GM23338 (cell line): Measurements from ENCODE around the gene APH1B. TPM values are rescaled to one million over a fixed set of nuclear protein-coding genes. Genes with fewer than 3 reads are reported as not detected.

ENCODE experiments used
- ATAC-seq: fragments of 200-7000 bp; cut with Tn5 transposase; 3 replicates; pipeline ENCODE4 v1.9.1; 2020
- DNase-seq: peaks from one replicate; pipeline ENCODE4 v3.0.0-alpha.2; 2015; ENCODE audit warnings: low spot score
- H2AFZ ChIP-seq: fragments of 200-600 bp; sonication (generic); 2 replicates; pipeline ENCODE4 v1.8.0; 2016; ENCODE audit warnings: antibody characterized with exemption, mild to moderate bottlenecking, moderate library complexity
- H3F3A ChIP-seq: fragments of 200-600 bp; sonication (generic); replicated peaks from 2 replicates; pipeline ENCODE4 v1.8.0; 2017; ENCODE audit warnings: antibody characterized with exemption, mixed run types, low read depth
- H3K27ac ChIP-seq: fragments of 200-600 bp; sonication (generic); 2 replicates; pipeline ENCODE4 v1.6.1; 2016; ENCODE audit warnings: low read depth
- H3K27me3 ChIP-seq: fragments of 200-600 bp; sonication (generic); 2 replicates; pipeline ENCODE4 v1.8.0; 2016; ENCODE audit warnings: mild to moderate bottlenecking, mixed run types, moderate library complexity; ENCODE audit not compliant: insufficient read depth
- H3K36me3 ChIP-seq: fragments of 200-600 bp; sonication (generic); 2 replicates; pipeline ENCODE4 v1.8.0; 2016; ENCODE audit warnings: mild to moderate bottlenecking; ENCODE audit not compliant: insufficient read depth
- H3K4me1 ChIP-seq: fragments of 200-600 bp; sonication (generic); 2 replicates; pipeline ENCODE4 v1.8.0; 2016; ENCODE audit warnings: mild to moderate bottlenecking, moderate library complexity; ENCODE audit not compliant: insufficient read depth
- H3K4me2 ChIP-seq: fragments of 200-600 bp; sonication (generic); 2 replicates; pipeline ENCODE4 v1.7.1; 2017; ENCODE audit warnings: mixed run types
- H3K4me3 ChIP-seq: fragments of 200-600 bp; sonication (generic); 2 replicates; pipeline ENCODE4 v1.6.1; 2016; ENCODE audit warnings: mixed run types
- H3K79me2 ChIP-seq: fragments of 200-600 bp; sonication (generic); replicated peaks from 2 replicates; pipeline ENCODE4 v1.8.0; 2017; ENCODE audit warnings: mild to moderate bottlenecking; ENCODE audit not compliant: insufficient read depth
- H3K9me2 ChIP-seq: fragments of 200-600 bp; sonication (generic); 2 replicates; pipeline ENCODE4 v1.8.0; 2017; ENCODE audit not compliant: insufficient read depth
- H4K20me1 ChIP-seq: fragments of 200-600 bp; sonication (generic); replicated peaks from 2 replicates; pipeline ENCODE4 v1.8.0; 2017; ENCODE audit warnings: mild to moderate bottlenecking; ENCODE audit not compliant: insufficient read depth
- H3K27ac Mint-ChIP-seq: 2 replicates; pipeline ENCODE4 v1.8.0; 2020; ENCODE audit warnings: inconsistent platforms, mild to moderate bottlenecking, moderate library complexity, mixed read lengths
- H3K27me3 Mint-ChIP-seq: 3 replicates; pipeline ENCODE4 v1.8.0; 2022; ENCODE audit warnings: low read depth, mild to moderate bottlenecking, moderate library complexity, mixed read lengths, inconsistent platforms; ENCODE audit not compliant: insufficient read depth, poor library complexity
- H3K36me3 Mint-ChIP-seq: 3 replicates; pipeline ENCODE4 v1.8.0; 2021; ENCODE audit warnings: low read depth, mild to moderate bottlenecking, inconsistent platforms, moderate library complexity, mixed read lengths
- H3K4me1 Mint-ChIP-seq: 3 replicates; pipeline ENCODE4 v1.8.0; 2020; ENCODE audit warnings: mild to moderate bottlenecking, inconsistent platforms, mixed read lengths
- H3K4me3 Mint-ChIP-seq: 3 replicates; pipeline ENCODE4 v1.8.0; 2021; ENCODE audit warnings: moderate library complexity, mild to moderate bottlenecking, inconsistent platforms, mixed read lengths
- H3K9me3 Mint-ChIP-seq: 3 replicates; pipeline ENCODE4 v1.8.0; 2020; ENCODE audit warnings: moderate library complexity, mild to moderate bottlenecking, inconsistent platforms, mixed read lengths
- CTCF ChIP-seq, 2 experiments: fragments of 200-600 bp in 1 of 2; sonication (generic) in 1 of 2; conservative IDR thresholded peaks; 2 replicates each; pipeline versions ENCODE4 v1.5.1 to v1.6.1; 2016 to 2017; ENCODE audit warnings: antibody characterized with exemption in 2 of 2, low read depth in 2 of 2, mild to moderate bottlenecking in 2 of 2, moderate library complexity in 1 of 2
- ETS1 ChIP-seq: IDR thresholded peaks from 2 replicates; pipeline ENCODE4 v1.6.1; 2016; ENCODE audit warnings: antibody characterized with exemption
- EZH2 ChIP-seq: fragments of 200-600 bp; sonication (generic); IDR thresholded peaks from one replicate; pipeline ENCODE4 v1.8.0; 2017; ENCODE audit warnings: antibody characterized with exemption, mild to moderate bottlenecking, low read depth; ENCODE audit not compliant: unreplicated experiment
- JUNB ChIP-seq: IDR thresholded peaks from one replicate; pipeline ENCODE4 v1.6.1; 2016; ENCODE audit warnings: antibody characterized with exemption; ENCODE audit not compliant: unreplicated experiment
- NANOG ChIP-seq: IDR thresholded peaks from 2 replicates; pipeline ENCODE4 v1.6.1; 2016; ENCODE audit warnings: antibody characterized with exemption, borderline replicate concordance
- POLR2AphosphoS5 ChIP-seq: IDR thresholded peaks from 2 replicates; pipeline ENCODE4 v1.6.1; 2016; ENCODE audit warnings: antibody characterized with exemption, low read depth
- REST ChIP-seq: IDR thresholded peaks from one replicate; pipeline ENCODE4 v1.6.1; 2018; ENCODE audit warnings: antibody characterized with exemption; ENCODE audit not compliant: unreplicated experiment
- STAT1 ChIP-seq: IDR thresholded peaks from one replicate; pipeline ENCODE4 v1.6.1; 2016; ENCODE audit warnings: antibody characterized with exemption; ENCODE audit not compliant: unreplicated experiment
- ZNF114 ChIP-seq: fragments of 250-450 bp; sonication (Bioruptor Pico); IDR thresholded peaks from 2 replicates; pipeline ENCODE4 v1.5.0; 2020; ENCODE audit warnings: mild to moderate bottlenecking, moderate library complexity
- ZNF462 ChIP-seq: fragments of 250-450 bp; sonication (Bioruptor Pico); IDR thresholded peaks from 2 replicates; pipeline ENCODE4 v1.5.0; 2020; ENCODE audit warnings: mild to moderate bottlenecking, moderate library complexity
- polyA plus RNA-seq: library from polyadenylated mRNA; unstranded; fragments of >200 nt; fragmentation: Nextera tagmentation; extraction: Ambion mirVana; gene quantifications from 2 replicates; pipeline ENCODE4 v1.2.1, GENCODE V29; 2016
- total RNA-seq: library from RNA; depleted of rRNA; stranded (reverse); fragments of >200 nt; shearing (Covaris generic); gene quantifications from 2 replicates; pipeline ENCODE4 v1.2.3, GENCODE V29; 2014

APH1B gene
- total and polyA plus RNA-seq, 2 experiments from 2014 or later, result 14.3 to 24.4 TPM

GRCh38 chr15:63238171-63238570, 39.2 kb upstream of the APH1B start (continued):
- TF ChIP-seq ZNF462 (no peak), JUNB (no peak), ZNF114 (CRISPR knock-in tag) (no peak)

- H4K20me1 ChIP-seq, result peaks cover 5% of the 10 kb centered on the region; the same call in 1 of the 2 replicates
- H3K27ac Mint-ChIP-seq, result no peak overlapping the region
- no peak overlapping the region for H3K4me2 ChIP-seq
- no peak overlapping the region for H3K4me3 ChIP-seq
- peaks cover 21% of the 10 kb centered on the region for H3K9me3 Mint-ChIP-seq
- peaks cover 22% of the 10 kb centered on the region for H3K36me3 Mint-ChIP-seq
- H3K36me3 ChIP-seq, result no peaks in the 10 kb centered on the region
- H3K27ac ChIP-seq, result no peak overlapping the region
- H3K4me1 Mint-ChIP-seq, result peaks cover 3% of the 10 kb centered on the region; the same call in 1 of the 3 replicates
- no peaks in the 10 kb centered on the region for H3K4me1 ChIP-seq
- ATAC-seq (no peak), DNase-seq (no peak)
- H3K27me3 Mint-ChIP-seq, result peaks cover 6% of the 10 kb centered on the region
- H2AFZ ChIP-seq, result no peak overlapping the region
- H3K4me3 Mint-ChIP-seq, result no peak overlapping the region
- no peaks in the 10 kb centered on the region for H3K27me3 ChIP-seq
- H3K9me2 ChIP-seq, result no peaks in the 10 kb centered on the region
- peaks cover 37% of the 10 kb centered on the region for H3K79me2 ChIP-seq
- no peaks in the 10 kb centered on the region for H3F3A ChIP-seq
- TF ChIP-seq JUNB (no peak), CTCF (conservative IDR thresholded peaks at IDR 0.05; ENCODE audit: low read depth in 2 of 2) (no peak), STAT1 (no peak), ETS1 (no peak), EZH2 (no peak), NANOG (no peak), POLR2AphosphoS5 (no peak), REST (no peak)
Measured at GRCh38 chr15:63238796-63239195, 38.6 kb upstream of the APH1B start.
